Fibroblast of lung (primary cell): ENCODE results near the gene KCNIP4.

Experiments used
- EZH2 ChIP-seq: IDR thresholded peaks from 2 replicates; pipeline ENCODE4 v1.5.1; 2012; ENCODE audit warnings: low read length, control low read depth, mild to moderate bottlenecking; ENCODE audit errors: missing control alignments
- TF ChIP-seq, protein P1 (sequence below), 2 donors: IDR thresholded peaks in 1 of 2; conservative IDR thresholded peaks in 1 of 2; 1 replicate in 1 of 2; 2 replicates in 1 of 2; pipeline ENCODE4 v1.5.1; 2011 to 2012; ENCODE audit warnings: low read length in 2 of 2, control low read depth in 1 of 2, inconsistent platforms in 1 of 2, low read depth in 1 of 2, mild to moderate bottlenecking in 1 of 2

DNA sequence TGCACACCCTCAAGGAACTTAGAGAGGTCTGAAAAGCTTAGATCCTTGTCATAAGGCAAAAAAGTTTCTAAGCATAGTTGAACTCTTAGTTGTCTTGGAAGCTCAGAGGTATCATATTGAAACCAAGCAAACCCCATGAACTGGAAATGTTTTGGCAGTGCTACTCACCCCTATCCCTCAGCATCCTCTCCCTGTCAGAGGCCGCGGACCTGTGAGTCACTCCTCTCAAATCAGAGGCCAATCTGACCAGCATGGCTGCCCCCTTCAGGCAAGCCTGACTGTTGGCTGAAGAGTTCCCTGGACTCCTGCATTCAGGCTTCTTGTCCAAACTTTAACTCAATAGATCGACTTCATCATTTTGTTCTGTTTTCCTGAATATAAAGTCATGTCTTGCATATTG is 69.4 kb downstream of the KCNIP4 start:
- TF ChIP-seq, protein P1, sequence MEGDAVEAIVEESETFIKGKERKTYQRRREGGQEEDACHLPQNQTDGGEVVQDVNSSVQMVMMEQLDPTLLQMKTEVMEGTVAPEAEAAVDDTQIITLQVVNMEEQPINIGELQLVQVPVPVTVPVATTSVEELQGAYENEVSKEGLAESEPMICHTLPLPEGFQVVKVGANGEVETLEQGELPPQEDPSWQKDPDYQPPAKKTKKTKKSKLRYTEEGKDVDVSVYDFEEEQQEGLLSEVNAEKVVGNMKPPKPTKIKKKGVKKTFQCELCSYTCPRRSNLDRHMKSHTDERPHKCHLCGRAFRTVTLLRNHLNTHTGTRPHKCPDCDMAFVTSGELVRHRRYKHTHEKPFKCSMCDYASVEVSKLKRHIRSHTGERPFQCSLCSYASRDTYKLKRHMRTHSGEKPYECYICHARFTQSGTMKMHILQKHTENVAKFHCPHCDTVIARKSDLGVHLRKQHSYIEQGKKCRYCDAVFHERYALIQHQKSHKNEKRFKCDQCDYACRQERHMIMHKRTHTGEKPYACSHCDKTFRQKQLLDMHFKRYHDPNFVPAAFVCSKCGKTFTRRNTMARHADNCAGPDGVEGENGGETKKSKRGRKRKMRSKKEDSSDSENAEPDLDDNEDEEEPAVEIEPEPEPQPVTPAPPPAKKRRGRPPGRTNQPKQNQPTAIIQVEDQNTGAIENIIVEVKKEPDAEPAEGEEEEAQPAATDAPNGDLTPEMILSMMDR (conservative IDR thresholded peaks at IDR 0.05 in 1 of 2, IDR thresholded peaks at IDR 0.05 in 1 of 2; ENCODE audit: low read depth in 1 of 2, low read length in 2 of 2): peak in 1 of 2 donors; percentile 32
- TF ChIP-seq EZH2: no peak
